GM19467 (cell line): ENCODE measurements around the gene ARHGAP26.

Source experiments
- ATAC-seq: cut with Tn5 transposase; IDR thresholded peaks from one replicate; pipeline ENCODE4 v1.9.1; 2021; ENCODE audit warnings: mild to moderate bottlenecking, moderate library complexity; ENCODE audit not compliant: unreplicated experiment

The ARHGAP26 gene

GRCh38 chr5:143249851-143250250 is 479.7 kb downstream of the ARHGAP26 start:
- no peak for ATAC-seq

GRCh38 chr5:143251190-143251589 is 481.0 kb downstream of the ARHGAP26 start:
- ATAC-seq = no peak

GRCh38 chr5:143251946-143252345 is 481.8 kb downstream of the ARHGAP26 start:
- ATAC-seq = no peak

GRCh38 chr5:143254819-143255218 is 484.6 kb downstream of the ARHGAP26 start:
- ATAC-seq = no peak

GRCh38 chr5:143258559-143259253 is 488.5 kb downstream of the ARHGAP26 start:
- ATAC-seq = no peak

GRCh38 chr5:143259254-143259605 is 489.1 kb downstream of the ARHGAP26 start:
- no peak for ATAC-seq

- no peak for ATAC-seq
Observed at GRCh38 chr5:143261748-143262392, 491.7 kb downstream of the ARHGAP26 start.

- no peak for ATAC-seq
Observed at GRCh38 chr5:143262393-143263174, 492.4 kb downstream of the ARHGAP26 start.

- no peak for ATAC-seq
Observed at GRCh38 chr5:143263272-143263810, 493.2 kb downstream of the ARHGAP26 start.

GRCh38 chr5:143265995-143266394 is 495.8 kb downstream of the ARHGAP26 start:
- no peak for ATAC-seq

- no peak for ATAC-seq
Observed at GRCh38 chr5:143267186-143267585, 497.0 kb downstream of the ARHGAP26 start.

- ATAC-seq = no peak
Observed at GRCh38 chr5:143268388-143268787, 498.2 kb downstream of the ARHGAP26 start.

- ATAC-seq = no peak
Observed at GRCh38 chr5:143271431-143271830, 501.3 kb downstream of the ARHGAP26 start.

GRCh38 chr5:143274952-143275351 is 504.8 kb downstream of the ARHGAP26 start:
- ATAC-seq = no peak

- no peak for ATAC-seq
Observed at GRCh38 chr5:143275512-143276363, 505.6 kb downstream of the ARHGAP26 start.

GRCh38 chr5:143277536-143277935 is 507.4 kb downstream of the ARHGAP26 start:
- ATAC-seq = no peak
